Muscle of arm (tissue), 12 donors: ENCODE data around the gene REC8. TPM values are rescaled to one million over a fixed set of nuclear protein-coding genes. Genes with fewer than 3 reads are reported as not detected.

Experiments
- polyA plus RNA-seq, 12 donors: library from polyadenylated mRNA; unstranded; fragments of 120-200 nt; gene quantifications; one replicate each; pipeline ENCODE4 v1.2.1, GENCODE V29; 2013; ENCODE audit not compliant: insufficient read length in 12 of 12

The REC8 gene
- polyA plus RNA-seq, 12 donors: 5.7 to 52.4 (median 8.6) TPM; not detected in 1

Other genes starting within 250 kb of the REC8 start
- 10 to 100 TPM in 10 of 12 donors, 1 to 10 TPM in 1, not detected in 1; 9.8 to 56.4 (median 15.7) TPM for gene DHRS4, start 218.3 kb upstream of the REC8 start, polyA plus RNA-seq
- gene DHRS4L2, start 183.2 kb upstream of the REC8 start, polyA plus RNA-seq: 10 to 100 TPM in 9 of 12 donors, 1 to 10 TPM in 2, not detected in 1; 8.6 to 17.0 (median 13.9) TPM
- gene CARMIL3, start 120.1 kb upstream of the REC8 start, polyA plus RNA-seq: under 1 TPM in 10 of 12 donors, not detected in 2; 0.09 to 0.74 (median 0.22) TPM
- gene CPNE6, start 100.5 kb upstream of the REC8 start, polyA plus RNA-seq: under 1 TPM in 2 of 12 donors, not detected in 10; 0.08 to 0.21 TPM
- gene PCK2, start 77.8 kb upstream of the REC8 start, polyA plus RNA-seq: 10 to 100 TPM in 1 of 12 donors, 1 to 10 TPM in 10, not detected in 1; 2.2 to 17.9 (median 3.5) TPM
- gene DCAF11, start 57.3 kb upstream of the REC8 start, polyA plus RNA-seq: 10 to 100 TPM in 11 of 12 donors, not detected in 1; 35.5 to 53.7 (median 40.5) TPM
- gene NRL, start 57.1 kb upstream of the REC8 start, polyA plus RNA-seq: 1 to 10 TPM in 7 of 12 donors, under 1 TPM in 3, not detected in 2; 0.82 to 1.9 (median 1.4) TPM
- 100 to 1,000 TPM in 6 of 12 donors, 10 to 100 TPM in 5, not detected in 1; 54.9 to 160 (median 102) TPM for gene FITM1, start 41.4 kb upstream of the REC8 start, polyA plus RNA-seq
- gene PSME1, start 35.9 kb upstream of the REC8 start, polyA plus RNA-seq: 100 to 1,000 TPM in 9 of 12 donors, 10 to 100 TPM in 2, not detected in 1; 67.3 to 116 (median 106) TPM
- gene EMC9, start 30.5 kb upstream of the REC8 start, polyA plus RNA-seq: 10 to 100 TPM in 11 of 12 donors, not detected in 1; 21.0 to 38.3 (median 25.8) TPM
- 100 to 1,000 TPM in 4 of 12 donors, 10 to 100 TPM in 7, not detected in 1; 68.9 to 105 (median 90.2) TPM for gene PSME2, start 25.5 kb upstream of the REC8 start, polyA plus RNA-seq
- 10 to 100 TPM in 11 of 12 donors, not detected in 1; 27.3 to 75.4 (median 35.6) TPM for gene RNF31, start 24.6 kb upstream of the REC8 start, polyA plus RNA-seq
- gene IRF9, start 10.8 kb upstream of the REC8 start, polyA plus RNA-seq: 10 to 100 TPM in 11 of 12 donors, not detected in 1; 18.1 to 46.6 (median 25.9) TPM
- 10 to 100 TPM in 11 of 12 donors, not detected in 1; 17.5 to 32.3 (median 24.2) TPM for gene IPO4, start 16.7 kb downstream of the REC8 start, polyA plus RNA-seq
- gene TM9SF1, start 23.4 kb downstream of the REC8 start, polyA plus RNA-seq: 10 to 100 TPM in 11 of 12 donors, not detected in 1; 13.2 to 60.8 (median 17.5) TPM
- gene TSSK4, start 33.6 kb downstream of the REC8 start, polyA plus RNA-seq: 10 to 100 TPM in 1 of 12 donors, 1 to 10 TPM in 9, not detected in 2; 2.0 to 10.1 (median 4.7) TPM
- 10 to 100 TPM in 11 of 12 donors, not detected in 1; 27.6 to 61.9 (median 36.6) TPM for gene CHMP4A, start 41.4 kb downstream of the REC8 start, polyA plus RNA-seq
- 10 to 100 TPM in 4 of 12 donors, 1 to 10 TPM in 7, not detected in 1; 4.6 to 33.0 (median 8.7) TPM for gene MDP1, start 44.0 kb downstream of the REC8 start, polyA plus RNA-seq
- gene NEDD8, start 60.3 kb downstream of the REC8 start, polyA plus RNA-seq: 100 to 1,000 TPM in 11 of 12 donors, not detected in 1; 123 to 211 (median 177) TPM
- gene GMPR2, start 60.8 kb downstream of the REC8 start, polyA plus RNA-seq: 10 to 100 TPM in 11 of 12 donors, not detected in 1; 39.8 to 82.9 (median 54.4) TPM
- 10 to 100 TPM in 11 of 12 donors, not detected in 1; 35.0 to 46.2 (median 43.5) TPM for gene TINF2, start 70.5 kb downstream of the REC8 start, polyA plus RNA-seq
- 1 to 10 TPM in 8 of 12 donors, under 1 TPM in 2, not detected in 2; 0.64 to 7.2 (median 1.4) TPM for gene TGM1, start 91.1 kb downstream of the REC8 start, polyA plus RNA-seq
- gene RABGGTA, start 99.5 kb downstream of the REC8 start, polyA plus RNA-seq: 10 to 100 TPM in 9 of 12 donors, 1 to 10 TPM in 1, not detected in 2; 9.9 to 25.5 (median 13.5) TPM
- 10 to 100 TPM in 10 of 12 donors, 1 to 10 TPM in 1, not detected in 1; 9.8 to 25.1 (median 16.9) TPM for gene DHRS1, start 127.7 kb downstream of the REC8 start, polyA plus RNA-seq
- gene NOP9, start 127.8 kb downstream of the REC8 start, polyA plus RNA-seq: 10 to 100 TPM in 11 of 12 donors, not detected in 1; 18.0 to 23.6 (median 20.5) TPM
- 10 to 100 TPM in 6 of 12 donors, 1 to 10 TPM in 5, not detected in 1; 7.3 to 28.8 (median 11.2) TPM for gene CIDEB, start 135.9 kb downstream of the REC8 start, polyA plus RNA-seq
- 1 to 10 TPM in 11 of 12 donors, not detected in 1; 1.6 to 7.2 (median 2.7) TPM for gene LTB4R2, start 138.1 kb downstream of the REC8 start, polyA plus RNA-seq
- gene LTB4R, start 139.4 kb downstream of the REC8 start, polyA plus RNA-seq: 10 to 100 TPM in 1 of 12 donors, 1 to 10 TPM in 9, not detected in 2; 2.2 to 15.8 (median 3.2) TPM
- gene ADCY4, start 163.0 kb downstream of the REC8 start, polyA plus RNA-seq: 10 to 100 TPM in 10 of 12 donors, 1 to 10 TPM in 1, not detected in 1; 8.4 to 26.2 (median 16.9) TPM
- gene RIPK3, start 167.9 kb downstream of the REC8 start, polyA plus RNA-seq: 1 to 10 TPM in 9 of 12 donors, under 1 TPM in 1, not detected in 2; 0.96 to 5.6 (median 1.3) TPM
- 100 to 1,000 TPM in 1 of 12 donors, 10 to 100 TPM in 10, not detected in 1; 20.7 to 152 (median 40.4) TPM for gene NFATC4, start 196.1 kb downstream of the REC8 start, polyA plus RNA-seq
- gene NYNRIN, start 226.9 kb downstream of the REC8 start, polyA plus RNA-seq: 10 to 100 TPM; 19.2 to 60.0 (median 30.0) TPM